ENCODE measurements around the gene SLC25A42. TPM values are rescaled to one million over a fixed set of nuclear protein-coding genes. Genes with fewer than 3 reads are reported as not detected.
"Not testable (repeated sequence)": the region's sequence is repeated elsewhere in the genome, so short reads cannot be mapped to it uniquely, and the experiment has no call there.

SLC25A42 gene
- total RNA-seq, 1 donor from 2014 or later = 10.8 TPM

GRCh38 chr19:19081642-19082151 is 17.9 kb downstream of the SLC25A42 start:
- no peak for DNase-seq (ENCODE audit: low spot score)
- no peak overlapping the region for H3K27ac Mint-ChIP-seq
- no peaks in the 10 kb centered on the region for H3K27me3 Mint-ChIP-seq (ENCODE audit: insufficient read depth)
- intact Hi-C loops (cut with micrococcal nuclease) = no loop called here
- no peaks in the 10 kb centered on the region for H3K9me3 Mint-ChIP-seq
- no peak overlapping the region for H3K4me3 Mint-ChIP-seq
- H3K36me3 Mint-ChIP-seq (ENCODE audit: low read depth) = peaks cover 2% of the 10 kb centered on the region
- H3K4me1 Mint-ChIP-seq (ENCODE audit: low read depth) = no peaks in the 10 kb centered on the region

DNA sequence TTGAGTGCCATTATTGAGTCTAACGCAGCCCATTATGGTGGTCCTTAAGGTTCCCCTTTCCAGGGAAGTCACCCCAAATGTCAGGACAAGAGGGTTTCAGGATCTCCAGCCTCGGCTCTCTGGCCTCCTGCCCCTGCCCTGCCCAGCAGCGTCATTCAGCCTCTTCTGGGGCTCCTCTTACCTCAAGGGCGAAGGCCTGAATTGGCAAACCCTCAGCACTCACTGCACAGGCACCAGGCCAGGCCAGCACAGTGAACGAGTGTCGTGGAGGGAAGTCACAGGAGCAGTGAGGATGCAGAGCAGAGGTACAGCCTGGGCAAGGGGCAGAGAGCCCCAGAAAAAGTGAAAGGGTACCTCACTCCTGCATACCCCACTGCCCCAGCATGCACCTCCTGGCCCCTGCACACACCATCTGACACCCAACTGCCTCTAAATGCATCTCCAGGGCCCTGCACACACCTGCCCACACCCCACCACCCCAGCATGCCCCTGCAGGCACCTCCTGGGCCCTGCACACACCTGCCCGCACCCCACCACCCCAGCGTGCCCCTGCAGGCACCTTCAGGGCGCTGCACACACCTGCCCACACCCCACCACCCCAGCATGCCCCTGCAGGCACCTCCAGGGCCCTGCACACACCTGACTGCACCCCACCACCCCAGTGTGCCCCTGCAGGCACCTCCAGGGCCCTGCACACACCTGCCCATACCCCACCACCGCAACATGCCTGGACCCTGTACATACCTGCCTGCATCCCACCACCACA is 19.8 kb downstream of the SLC25A42 start:
- H3K27ac Mint-ChIP-seq = no peak overlapping the region
- no peaks in the 10 kb centered on the region for H3K27me3 Mint-ChIP-seq (ENCODE audit: insufficient read depth)
- no peaks in the 10 kb centered on the region for H3K9me3 Mint-ChIP-seq
- intact Hi-C loops (cut with micrococcal nuclease) = no loop called here
- H3K4me3 Mint-ChIP-seq = no peak overlapping the region
- no peak for DNase-seq (ENCODE audit: low spot score)
- no peaks in the 10 kb centered on the region for H3K4me1 Mint-ChIP-seq (ENCODE audit: low read depth)
- H3K36me3 Mint-ChIP-seq (ENCODE audit: low read depth) = no peaks in the 10 kb centered on the region

DNA sequence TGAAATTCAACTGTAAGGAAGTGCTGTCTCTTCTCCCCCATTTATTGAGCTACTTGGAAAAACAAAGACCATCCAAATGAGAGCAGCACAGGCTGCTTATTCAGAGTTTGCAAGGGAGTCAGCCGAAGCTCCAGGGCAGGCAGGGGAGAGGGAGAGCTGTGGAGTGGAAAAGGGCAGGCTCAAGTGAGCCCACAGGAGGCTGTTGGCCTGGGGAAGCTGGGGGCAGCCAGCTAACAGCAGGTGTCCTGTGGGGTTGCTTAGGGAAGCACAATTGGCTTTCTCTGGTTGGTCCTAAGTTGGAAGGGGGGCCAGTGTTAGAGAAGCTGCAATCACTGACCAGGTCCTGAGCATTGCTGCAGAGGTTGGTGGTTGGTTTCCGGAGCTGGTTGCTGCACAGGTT is 23.9 kb downstream of the SLC25A42 start:
- Mint-ChIP-seq H3K9me3 (no peaks in the 10 kb centered on the region), H3K27me3 (ENCODE audit: insufficient read depth) (no peaks in the 10 kb centered on the region), H3K36me3 (ENCODE audit: low read depth) (no peaks in the 10 kb centered on the region), H3K4me3 (no peak overlapping the region), H3K27ac (no peak overlapping the region), H3K4me1 (ENCODE audit: low read depth) (no peaks in the 10 kb centered on the region)
- DNase-seq (ENCODE audit: low spot score) = no peak
- intact Hi-C loops (cut with micrococcal nuclease) = no loop called here

DNA sequence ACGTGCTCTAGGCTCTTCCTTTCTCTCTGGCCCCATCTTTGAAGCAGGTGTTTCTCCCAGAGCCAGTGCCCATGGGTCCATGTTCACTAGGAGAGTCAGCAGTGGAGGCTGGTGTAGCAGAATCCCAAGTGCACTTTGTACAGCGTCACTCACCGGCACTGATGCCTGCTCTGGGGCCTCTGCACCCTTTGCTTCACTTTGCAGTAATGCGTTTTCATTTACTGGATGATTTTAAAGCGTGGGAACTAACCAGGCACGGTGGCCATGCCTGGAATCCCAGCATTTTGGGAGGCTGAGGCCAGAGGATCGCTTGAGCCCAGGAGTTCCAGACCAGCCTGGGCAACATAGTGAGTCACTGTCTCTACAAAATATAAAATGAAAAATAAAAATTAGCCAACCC is 30.7 kb downstream of the SLC25A42 start:
- no peak for DNase-seq (ENCODE audit: low spot score)
- Mint-ChIP-seq H3K27me3 (ENCODE audit: insufficient read depth) (no peaks in the 10 kb centered on the region), H3K36me3 (ENCODE audit: low read depth) (no peaks in the 10 kb centered on the region), H3K9me3 (no peaks in the 10 kb centered on the region), H3K4me1 (ENCODE audit: low read depth) (no peaks in the 10 kb centered on the region), H3K4me3 (no peak overlapping the region), H3K27ac (no peak overlapping the region)
- intact Hi-C loops (cut with micrococcal nuclease) = no loop called here

GRCh38 chr19:19095691-19096090 is 31.9 kb downstream of the SLC25A42 start:
- intact Hi-C loops (cut with micrococcal nuclease) = no loop called here
- H3K4me1 Mint-ChIP-seq (ENCODE audit: low read depth) = no peaks in the 10 kb centered on the region

GRCh38 chr19:19096641-19097627 is 33.1 kb downstream of the SLC25A42 start:
- no peaks in the 10 kb centered on the region for H3K4me1 Mint-ChIP-seq (ENCODE audit: low read depth)

More at GRCh38 chr19:19095691-19096090, 31.9 kb downstream of the SLC25A42 start:
- no peak for DNase-seq (ENCODE audit: low spot score)
- Mint-ChIP-seq H3K36me3 (ENCODE audit: low read depth) (no peaks in the 10 kb centered on the region), H3K27ac (no peak overlapping the region), H3K27me3 (ENCODE audit: insufficient read depth) (no peaks in the 10 kb centered on the region), H3K9me3 (no peaks in the 10 kb centered on the region), H3K4me3 (no peak overlapping the region)

DNA sequence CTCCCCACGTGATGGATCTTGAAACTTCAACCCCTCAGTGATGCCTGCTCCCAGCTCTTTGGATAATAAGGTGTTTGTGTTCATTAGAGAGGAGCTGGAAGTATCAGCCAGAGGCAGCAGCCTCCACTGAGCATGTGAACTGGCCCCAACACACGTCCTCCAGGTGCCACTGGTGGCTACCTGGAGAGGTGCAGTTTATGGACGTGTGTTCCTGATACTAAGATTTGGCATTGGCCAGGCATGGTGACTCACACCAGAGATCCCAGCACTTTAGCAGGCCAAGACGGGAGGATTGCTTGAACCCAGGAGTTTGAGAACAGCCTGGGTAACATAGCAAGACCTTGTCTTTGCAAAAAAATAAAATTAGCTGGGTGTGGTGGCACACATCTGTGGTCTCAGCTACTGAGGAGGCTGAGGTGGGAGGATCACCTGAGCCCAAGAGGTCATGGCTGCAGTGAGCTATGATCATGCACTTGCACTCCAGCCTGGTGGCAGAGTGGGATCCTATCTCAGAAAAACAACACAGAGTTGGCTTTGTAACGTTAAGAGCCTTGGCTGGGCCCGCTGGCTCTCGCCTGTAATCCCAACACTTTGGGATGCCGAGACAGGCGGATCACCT is 34.4 kb downstream of the SLC25A42 start:
- no peak for DNase-seq (ENCODE audit: low spot score)
- no peaks in the 10 kb centered on the region for H3K27me3 Mint-ChIP-seq (ENCODE audit: insufficient read depth)
- no peaks in the 10 kb centered on the region for H3K4me1 Mint-ChIP-seq (ENCODE audit: low read depth)
- H3K27ac Mint-ChIP-seq = no peak overlapping the region
- no peaks in the 10 kb centered on the region for H3K9me3 Mint-ChIP-seq
- intact Hi-C loops (cut with micrococcal nuclease) = no loop called here
- no peak overlapping the region for H3K4me3 Mint-ChIP-seq
- H3K36me3 Mint-ChIP-seq (ENCODE audit: low read depth) = no peaks in the 10 kb centered on the region

More at GRCh38 chr19:19096641-19097627, 33.1 kb downstream of the SLC25A42 start:
- H3K9me3 Mint-ChIP-seq = no peaks in the 10 kb centered on the region
- intact Hi-C loops (cut with micrococcal nuclease) = no loop called here
- H3K27me3 Mint-ChIP-seq (ENCODE audit: insufficient read depth) = no peaks in the 10 kb centered on the region
- no peaks in the 10 kb centered on the region for H3K36me3 Mint-ChIP-seq (ENCODE audit: low read depth)
- no peak overlapping the region for H3K4me3 Mint-ChIP-seq
- H3K27ac Mint-ChIP-seq = no peak overlapping the region
- DNase-seq (ENCODE audit: low spot score) = no peak

- Mint-ChIP-seq H3K27me3 (ENCODE audit: insufficient read depth) (no peaks in the 10 kb centered on the region), H3K4me1 (ENCODE audit: low read depth) (no peaks in the 10 kb centered on the region)
These were observed 35.2 kb downstream of the SLC25A42 start for GRCh38 chr19:19098703-19099632.

GRCh38 chr19:19101540-19101939 is 37.7 kb downstream of the SLC25A42 start:
- DNase-seq (ENCODE audit: low spot score) = no peak
- no peaks in the 10 kb centered on the region for H3K9me3 Mint-ChIP-seq
- H3K4me1 Mint-ChIP-seq (ENCODE audit: low read depth) = no peaks in the 10 kb centered on the region
- no peak overlapping the region for H3K27ac Mint-ChIP-seq
- no peaks in the 10 kb centered on the region for H3K36me3 Mint-ChIP-seq (ENCODE audit: low read depth)
- H3K27me3 Mint-ChIP-seq (ENCODE audit: insufficient read depth) = no peaks in the 10 kb centered on the region
- no peak overlapping the region for H3K4me3 Mint-ChIP-seq
- intact Hi-C loops (cut with micrococcal nuclease) = no loop called here

More at GRCh38 chr19:19098703-19099632, 35.2 kb downstream of the SLC25A42 start:
- no peaks in the 10 kb centered on the region for H3K36me3 Mint-ChIP-seq (ENCODE audit: low read depth)
- no peaks in the 10 kb centered on the region for H3K9me3 Mint-ChIP-seq
- H3K27ac Mint-ChIP-seq = no peak overlapping the region
- H3K4me3 Mint-ChIP-seq = no peak overlapping the region
- intact Hi-C loops (cut with micrococcal nuclease) = no loop called here
- DNase-seq (ENCODE audit: low spot score) = no peak

- H3K27me3 Mint-ChIP-seq (ENCODE audit: insufficient read depth); H3K27ac Mint-ChIP-seq; H3K4me3 Mint-ChIP-seq; H3K9me3 Mint-ChIP-seq; DNase-seq (ENCODE audit: low spot score); H3K4me1 Mint-ChIP-seq (ENCODE audit: low read depth); H3K36me3 Mint-ChIP-seq (ENCODE audit: low read depth); intact Hi-C loops (cut with micrococcal nuclease): not testable (repeated sequence)
These were observed 38.8 kb downstream of the SLC25A42 start for GRCh38 chr19:19102566-19102965.

- Mint-ChIP-seq H3K4me1 (ENCODE audit: low read depth) (no peaks in the 10 kb centered on the region), H3K36me3 (ENCODE audit: low read depth) (no peaks in the 10 kb centered on the region), H3K27me3 (ENCODE audit: insufficient read depth) (no peaks in the 10 kb centered on the region)
These were observed 39.4 kb downstream of the SLC25A42 start for GRCh38 chr19:19103167-19103566.

More at GRCh38 chr19:19103167-19103566, 39.4 kb downstream of the SLC25A42 start:
- intact Hi-C loops (cut with micrococcal nuclease) = no loop called here
- H3K4me3 Mint-ChIP-seq = no peak overlapping the region
- no peak for DNase-seq (ENCODE audit: low spot score)
- H3K27ac Mint-ChIP-seq = no peak overlapping the region
- H3K9me3 Mint-ChIP-seq = no peaks in the 10 kb centered on the region
